Measurements from ENCODE around the gene SUSD4. TPM values are rescaled to one million over a fixed set of nuclear protein-coding genes. Genes with fewer than 3 reads are reported as not detected.
"Not testable (repeated sequence)": the region's sequence is repeated elsewhere in the genome, so short reads cannot be mapped to it uniquely, and the experiment has no call there.

SUSD4 gene
- total RNA-seq, 1 experiment from 2014 or later = 2.3 TPM

DNA sequence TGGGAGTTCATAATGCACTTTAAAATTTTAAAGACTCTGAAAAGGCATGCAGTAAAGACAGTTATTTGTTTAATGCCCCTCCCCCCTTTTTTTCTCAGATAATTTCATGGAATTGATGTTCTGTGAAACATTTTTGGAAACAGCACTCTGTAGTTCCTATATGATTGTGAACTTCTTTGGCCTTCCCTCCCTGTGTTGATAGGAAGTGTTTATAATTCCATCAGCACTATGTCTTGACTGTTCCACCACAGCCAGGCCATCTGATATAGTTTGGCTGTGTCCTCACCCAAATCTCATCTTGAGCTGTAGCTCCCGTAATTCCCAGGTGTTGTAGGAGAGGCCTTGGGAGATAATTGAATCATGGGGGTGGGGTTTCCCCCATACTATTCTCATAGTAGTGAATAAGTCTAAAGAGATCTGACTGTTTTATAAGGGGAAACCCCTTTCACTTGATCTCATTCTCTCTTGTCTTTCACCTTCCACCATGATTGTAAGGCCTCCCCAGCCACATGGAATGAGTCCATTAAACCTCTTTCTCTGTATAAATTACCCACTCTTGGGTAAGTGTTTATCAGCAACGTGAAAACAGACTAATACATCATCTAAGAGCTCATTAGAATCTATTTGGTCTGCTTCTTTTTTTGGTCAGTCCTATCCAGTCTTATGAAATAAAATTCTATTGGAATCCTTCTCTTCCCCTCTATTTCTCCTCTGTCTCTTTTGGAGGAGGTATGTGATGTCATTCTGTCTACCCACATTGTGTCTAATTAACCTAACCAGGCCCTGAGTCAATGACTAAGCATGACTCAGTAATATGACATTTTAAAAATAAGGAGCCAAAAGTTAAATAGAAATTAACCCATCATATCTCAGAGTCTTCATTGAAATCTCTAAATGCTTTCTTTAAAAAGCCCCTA, 38.2 kb upstream of the SUSD4 start:
- peak overlapping the region; percentile 2 for H3K27ac Mint-ChIP-seq (ENCODE audit: low read depth, unreplicated experiment)
- BruUV-seq (replicated peaks) = no TSS peak
- H3K4me3 Mint-ChIP-seq (ENCODE audit: unreplicated experiment) = no peak overlapping the region
- no peaks in the 10 kb centered on the region for H3K36me3 Mint-ChIP-seq (ENCODE audit: insufficient read depth, unreplicated experiment)
- no peak for TF ChIP-seq CTCF (IDR thresholded peaks at IDR 0.05; ENCODE audit: unreplicated experiment)
- H3K4me1 Mint-ChIP-seq (ENCODE audit: insufficient read depth, unreplicated experiment) = peaks cover 24% of the 10 kb centered on the region
- DNase-seq (ENCODE audit: unreplicated experiment) = peak; percentile 90
- ChIA-PET POLR2A (interaction anchor here (0.9 to 1.3 kb wide), 2 partner anchors 12 to 19 kb away, joined by 3 read pairs; no protein-coding TSS in a partner anchor), CTCF (interaction anchor here (0.5 to 1.3 kb wide), 3 partner anchors 126 to 445 kb away, joined by 3 to 5 read pairs (median 3); no protein-coding TSS in a partner anchor)
- H3K27me3 Mint-ChIP-seq (ENCODE audit: insufficient read depth, unreplicated experiment) = no peaks in the 10 kb centered on the region
- intact Hi-C loops (cut with micrococcal nuclease) = no loop called here
- no peaks in the 10 kb centered on the region for H3K9me3 Mint-ChIP-seq (ENCODE audit: unreplicated experiment)

GRCh38 chr1:223399393-223399792, 35.4 kb upstream of the SUSD4 start:
- POLR2A ChIA-PET; BruUV-seq (replicated peaks); H3K9me3 Mint-ChIP-seq (ENCODE audit: unreplicated experiment); H3K27ac Mint-ChIP-seq (ENCODE audit: low read depth, unreplicated experiment); H3K27me3 Mint-ChIP-seq (ENCODE audit: insufficient read depth, unreplicated experiment); H3K4me3 Mint-ChIP-seq (ENCODE audit: unreplicated experiment); H3K36me3 Mint-ChIP-seq (ENCODE audit: insufficient read depth, unreplicated experiment); CTCF ChIA-PET; intact Hi-C loops (cut with micrococcal nuclease); DNase-seq (ENCODE audit: unreplicated experiment): not testable (repeated sequence)
- H3K4me1 Mint-ChIP-seq (ENCODE audit: insufficient read depth, unreplicated experiment) = peaks cover 19% of the 10 kb centered on the region

DNA sequence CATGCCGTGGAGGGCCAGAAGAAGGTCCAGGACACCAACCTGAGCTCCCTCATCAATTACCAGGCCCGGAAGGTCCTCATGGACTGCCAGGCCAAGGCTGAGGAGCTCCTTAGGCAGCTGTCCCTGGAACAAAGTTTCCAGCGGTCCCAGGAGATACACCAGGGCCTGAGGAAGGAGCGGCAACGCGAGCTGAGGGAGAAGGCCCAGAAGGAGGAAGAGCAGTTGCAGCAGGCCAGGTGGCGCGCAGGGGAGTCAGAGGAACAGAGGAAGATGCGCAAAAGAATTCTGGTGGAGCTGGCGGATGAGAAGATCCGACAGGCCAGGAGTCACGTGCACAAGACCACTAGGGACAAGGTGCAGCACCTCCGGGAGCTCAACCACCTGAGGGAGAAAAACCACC, 30.7 kb upstream of the SUSD4 start:
- Mint-ChIP-seq H3K36me3 (ENCODE audit: insufficient read depth, unreplicated experiment) (no peaks in the 10 kb centered on the region), H3K4me1 (ENCODE audit: insufficient read depth, unreplicated experiment) (no peaks in the 10 kb centered on the region), H3K9me3 (ENCODE audit: unreplicated experiment) (no peaks in the 10 kb centered on the region), H3K27me3 (ENCODE audit: insufficient read depth, unreplicated experiment) (peaks cover 16% of the 10 kb centered on the region), H3K4me3 (ENCODE audit: unreplicated experiment) (no peak overlapping the region), H3K27ac (ENCODE audit: low read depth, unreplicated experiment) (no peak overlapping the region)
- intact Hi-C loops (cut with micrococcal nuclease) = no loop called here
- TF ChIP-seq CTCF (IDR thresholded peaks at IDR 0.05; ENCODE audit: unreplicated experiment) = no peak
- no peak for DNase-seq (ENCODE audit: unreplicated experiment)
- BruUV-seq (replicated peaks) = no TSS peak
- CTCF ChIA-PET = interaction anchor here (0.6 to 1.1 kb wide), 4 partner anchors 10 to 271 kb away, joined by 3 to 7 read pairs (median 3); no protein-coding TSS in a partner anchor
- POLR2A ChIA-PET = interaction anchor here (0.9 to 1.2 kb wide), 2 partner anchors 16 to 23 kb away, joined by 3 to 4 read pairs; no protein-coding TSS in a partner anchor

- no peak for DNase-seq (ENCODE audit: unreplicated experiment)
- no TSS peak for BruUV-seq (replicated peaks)
- ChIA-PET CTCF (interaction anchor here (0.9 to 1.1 kb wide), 2 partner anchors 10 to 261 kb away, joined by 3 to 7 read pairs; no protein-coding TSS in a partner anchor), POLR2A (interaction anchor here (0.6 to 1.2 kb wide), 4 partner anchors 17 to 135 kb away, joined by 3 to 4 read pairs (median 3); no protein-coding TSS in a partner anchor)
- TF ChIP-seq CTCF (IDR thresholded peaks at IDR 0.05; ENCODE audit: unreplicated experiment) = no peak
- no peaks in the 10 kb centered on the region for H3K9me3 Mint-ChIP-seq (ENCODE audit: unreplicated experiment)
- no peak overlapping the region for H3K27ac Mint-ChIP-seq (ENCODE audit: low read depth, unreplicated experiment)
- H3K4me1 Mint-ChIP-seq (ENCODE audit: insufficient read depth, unreplicated experiment) = no peaks in the 10 kb centered on the region
- intact Hi-C loops (cut with micrococcal nuclease) = no loop called here
- H3K36me3 Mint-ChIP-seq (ENCODE audit: insufficient read depth, unreplicated experiment) = no peaks in the 10 kb centered on the region
- H3K27me3 Mint-ChIP-seq (ENCODE audit: insufficient read depth, unreplicated experiment) = peaks cover 16% of the 10 kb centered on the region
- peak overlapping the region; percentile 35 for H3K4me3 Mint-ChIP-seq (ENCODE audit: unreplicated experiment)
These were observed 30.3 kb upstream of the SUSD4 start for GRCh38 chr1:223394242-223394641.
